Bronchial epithelial cell (primary cell): ENCODE measurements around the gene WFIKKN2. TPM values are rescaled to one million over a fixed set of nuclear protein-coding genes. Genes with fewer than 3 reads are reported as not detected.
A peak's percentile ranks its signal among the peaks of the same experiment; 100 is the strongest.

Experiments
- DNase-seq: peaks from one replicate; pipeline ENCODE4 v3.0.0-alpha.2; 2010; ENCODE audit warnings: low read depth
- FAIRE-seq: peaks from 2 replicates; lab custom pipeline; 2011; peaks lifted over from hg19 to GRCh38; lab: Jason Lieb, UNC
- H3K27me3 ChIP-seq: 2 replicates; pipeline ENCODE4 v1.5.1; 2011; ENCODE audit warnings: low read length; ENCODE audit not compliant: control insufficient read depth, insufficient read depth
- H3K36me3 ChIP-seq: 2 replicates; pipeline ENCODE4 v1.5.1; 2011; ENCODE audit warnings: low read length; ENCODE audit not compliant: control insufficient read depth, insufficient read depth
- H3K4me3 ChIP-seq: 2 replicates; pipeline ENCODE4 v1.5.1; 2011; ENCODE audit warnings: mild to moderate bottlenecking, low read depth, low read length, control low read depth
- CTCF ChIP-seq: IDR thresholded peaks from 2 replicates; pipeline ENCODE4 v1.5.1; 2011; ENCODE audit warnings: mild to moderate bottlenecking, moderate library complexity, low read length, control low read depth, inconsistent platforms; ENCODE audit not compliant: insufficient read depth, severe bottlenecking
- total RNA-seq: library from RNA; depleted of rRNA; stranded (reverse); fragments of >200 nt; gene quantifications from 2 replicates; pipeline ENCODE4 v1.2.1, GENCODE V29; 2014

The WFIKKN2 gene
- total RNA-seq, 1 donor from 2014 or later = not detected

GRCh38 chr17:50816271-50816670 lies 19.1 kb upstream of the WFIKKN2 start:
- Histone ChIP-seq H3K36me3 (no peaks in the 10 kb centered on the region), H3K4me3 (no peak overlapping the region), H3K27me3 (no peaks in the 10 kb centered on the region)
- no peak for DNase-seq
- TF ChIP-seq CTCF = no peak
- peak; percentile 43 for FAIRE-seq

- Histone ChIP-seq H3K36me3 (no peaks in the 10 kb centered on the region), H3K4me3 (no peak overlapping the region), H3K27me3 (no peaks in the 10 kb centered on the region)
- peak; percentile 83 for TF ChIP-seq CTCF
- no peak for DNase-seq
- no peak for FAIRE-seq
Observed at GRCh38 chr17:50816771-50817751, 18.3 kb upstream of the WFIKKN2 start.

DNA sequence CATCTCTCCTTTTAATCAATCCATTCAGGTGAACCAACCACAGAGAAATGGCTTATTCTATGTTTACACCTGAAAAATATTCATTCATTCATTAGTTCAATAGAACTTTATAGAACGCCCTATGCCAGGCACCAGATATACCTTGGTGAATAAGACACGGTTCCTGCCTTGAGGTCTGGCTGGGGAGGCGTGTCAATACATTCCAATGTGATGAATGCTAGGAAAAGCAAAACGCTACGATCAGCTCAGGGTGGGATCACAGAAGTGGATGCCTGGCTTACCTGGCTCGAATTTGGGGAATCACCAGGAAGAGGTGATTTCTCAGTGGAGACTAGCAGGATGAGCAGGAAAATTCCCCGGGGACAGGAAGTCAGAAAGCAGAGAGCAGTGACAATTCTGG lies 17.5 kb upstream of the WFIKKN2 start:
- Histone ChIP-seq H3K36me3 (no peaks in the 10 kb centered on the region), H3K4me3 (no peak overlapping the region), H3K27me3 (no peaks in the 10 kb centered on the region)
- no peak for TF ChIP-seq CTCF
- FAIRE-seq = no peak
- peak; percentile 89 for DNase-seq

- FAIRE-seq (no peak), DNase-seq (no peak)
- H3K4me3 ChIP-seq = no peak overlapping the region
- H3K36me3 ChIP-seq = no peaks in the 10 kb centered on the region
- no peaks in the 10 kb centered on the region for H3K27me3 ChIP-seq
- no peak for TF ChIP-seq CTCF
Observed at GRCh38 chr17:50818261-50818660, 17.1 kb upstream of the WFIKKN2 start.

DNA sequence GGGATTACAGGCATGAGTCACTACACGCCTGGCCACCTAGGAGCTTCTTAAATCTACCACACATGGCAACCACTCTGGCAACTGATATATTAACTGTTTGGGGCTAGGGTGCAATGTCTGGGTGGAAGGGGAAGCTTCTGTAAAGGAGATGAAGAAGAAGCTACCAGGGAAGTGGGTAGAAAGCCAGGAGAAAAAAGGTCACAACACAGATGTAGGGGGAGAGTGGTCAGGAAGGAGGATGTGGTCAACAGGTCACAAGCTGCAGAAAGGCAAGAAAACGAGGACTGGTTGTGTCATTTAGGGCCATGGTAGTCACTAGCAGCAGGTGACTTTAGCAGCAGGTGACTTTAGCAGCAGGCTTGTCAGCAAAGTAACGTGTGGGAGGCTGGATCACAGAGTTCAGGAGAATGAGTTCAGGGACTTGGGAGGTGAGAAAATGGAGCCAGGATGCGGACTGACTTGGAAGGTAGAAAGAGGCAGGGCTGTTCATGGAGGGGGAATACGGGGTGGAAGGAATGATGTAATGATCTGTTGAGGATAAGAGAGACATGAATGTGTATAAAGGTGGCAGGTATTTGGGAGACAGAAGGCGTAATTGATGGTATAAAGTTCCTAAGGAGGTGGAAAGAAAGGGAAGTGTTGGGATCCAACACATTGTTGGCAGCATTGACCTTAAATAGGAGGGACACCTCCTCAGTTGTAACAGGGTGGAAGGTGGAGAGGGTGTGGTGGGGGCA lies 16.3 kb upstream of the WFIKKN2 start:
- FAIRE-seq (no peak), DNase-seq (no peak)
- Histone ChIP-seq H3K36me3 (no peaks in the 10 kb centered on the region), H3K4me3 (no peak overlapping the region), H3K27me3 (no peaks in the 10 kb centered on the region)
- no peak for TF ChIP-seq CTCF
